ENCODE data around the gene GTF2F2. TPM values are rescaled to one million over a fixed set of nuclear protein-coding genes. Genes with fewer than 3 reads are reported as not detected.

Gene GTF2F2
- total RNA-seq, 1 experiment from 2014 or later = 33.8 TPM

DNA sequence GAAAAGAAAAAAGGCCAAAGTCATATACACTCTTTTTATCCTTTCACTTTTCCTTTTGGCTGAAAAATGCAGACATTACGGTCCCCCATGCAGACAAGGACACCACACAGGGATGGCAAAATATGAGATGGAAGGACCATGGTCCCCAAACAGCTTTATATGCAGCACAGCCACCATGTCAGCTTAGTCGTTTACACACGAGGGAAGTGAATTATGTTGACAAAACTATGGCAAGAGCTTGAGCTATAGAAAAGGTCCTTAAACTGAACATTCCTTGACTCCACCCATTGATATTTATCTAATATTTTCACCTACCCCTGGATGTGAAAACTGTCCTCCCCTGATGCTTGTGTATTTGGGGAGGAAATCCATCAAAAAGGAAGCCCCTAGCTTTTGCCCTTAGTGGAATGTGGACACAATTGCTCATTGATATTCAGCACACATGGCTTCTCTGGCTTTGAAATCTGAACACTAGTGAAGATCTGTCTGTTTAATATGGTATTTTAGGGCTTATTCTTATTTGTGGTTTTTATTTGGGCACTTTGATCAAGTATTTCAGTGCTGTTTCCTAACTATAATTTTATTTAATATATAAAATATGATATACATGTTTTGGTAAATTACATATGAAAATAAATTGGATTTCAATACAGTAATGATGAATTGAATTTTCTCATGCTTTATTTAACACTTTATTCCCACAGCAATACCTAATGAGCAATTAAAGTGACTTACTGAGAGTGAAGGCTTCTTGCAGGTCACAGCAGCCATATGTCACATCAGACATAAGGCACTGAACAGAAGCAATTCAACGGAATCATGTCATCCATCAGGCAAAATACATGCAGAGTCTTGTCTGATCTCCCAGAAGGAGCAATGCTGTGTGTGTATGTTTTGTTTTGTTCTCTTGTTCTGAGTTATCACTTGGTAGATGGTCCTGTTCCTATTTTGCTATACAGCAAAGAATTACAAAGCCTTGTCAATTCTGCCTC is 6.8 kb upstream of the GTF2F2 start:
- peaks cover 6% of the 10 kb centered on the region for H3K27me3 Mint-ChIP-seq (ENCODE audit: low read depth)
- ATAC-seq = no peak
- no peak overlapping the region for H3K27ac Mint-ChIP-seq
- POLR2A ChIA-PET = no interaction called here
- CTCF ChIA-PET = interaction anchor here (0.9 kb wide), 1 partner anchor 80 kb away, joined by 4 read pairs; no protein-coding TSS in a partner anchor
- TF ChIP-seq SOX15 (CRISPR knock-in tag; IDR thresholded peaks at IDR 0.05) (no peak), JUN (CRISPR knock-in tag; IDR thresholded peaks at IDR 0.05) (no peak), RORB (CRISPR knock-in tag; IDR thresholded peaks at IDR 0.05) (no peak)
- DNase-seq (ENCODE audit: low spot score) = no peak
- peaks cover 8% of the 10 kb centered on the region for H3K4me1 Mint-ChIP-seq
- no peak overlapping the region for H3K4me3 Mint-ChIP-seq
- H3K9me3 Mint-ChIP-seq = no peaks in the 10 kb centered on the region
- no peaks in the 10 kb centered on the region for H3K36me3 Mint-ChIP-seq

DNA sequence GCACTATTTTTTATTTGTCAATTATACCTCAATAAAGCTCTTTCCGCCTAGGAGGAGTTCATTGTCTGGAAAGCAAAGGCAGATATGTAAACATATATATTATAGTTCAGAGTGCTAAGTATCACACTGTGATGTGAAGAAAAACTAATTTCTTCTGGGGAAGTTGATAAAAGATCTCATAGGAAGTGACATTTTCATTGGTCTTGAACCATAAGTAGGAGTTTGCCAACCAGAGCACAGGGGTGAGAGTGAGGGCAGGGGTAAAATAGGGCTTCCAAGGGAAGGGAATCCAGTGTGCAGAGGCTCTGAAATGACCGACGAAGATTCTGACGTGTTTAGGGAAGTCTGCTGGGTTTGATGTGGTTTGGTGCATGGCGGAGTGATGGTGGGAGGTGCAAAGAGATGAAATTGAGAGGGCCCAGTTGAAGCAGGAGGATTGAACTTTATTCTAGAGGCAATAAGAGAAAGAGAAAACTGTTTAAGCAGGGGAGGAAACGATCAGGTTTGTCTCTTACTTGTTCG is 780 bp upstream of the GTF2F2 start:
- Mint-ChIP-seq H3K9me3 (no peaks in the 10 kb centered on the region), H3K27me3 (ENCODE audit: low read depth) (no peaks in the 10 kb centered on the region; the same call in 1 of the 2 replicates), H3K4me1 (no peaks in the 10 kb centered on the region), H3K36me3 (no peaks in the 10 kb centered on the region), H3K27ac (no peak overlapping the region), H3K4me3 (no peak overlapping the region)
- ATAC-seq (peak; percentile 7), DNase-seq (ENCODE audit: low spot score) (no peak)
- ChIA-PET CTCF (interaction anchor here (0.7 to 0.9 kb wide), 2 partner anchors 11 to 162 kb away, joined by 3 read pairs; no protein-coding TSS in a partner anchor), POLR2A (interaction anchor here (0.8 to 1.4 kb wide), 2 partner anchors 11 to 174 kb away, joined by 3 to 6 read pairs; no protein-coding TSS in a partner anchor)
- TF ChIP-seq, protein P1, sequence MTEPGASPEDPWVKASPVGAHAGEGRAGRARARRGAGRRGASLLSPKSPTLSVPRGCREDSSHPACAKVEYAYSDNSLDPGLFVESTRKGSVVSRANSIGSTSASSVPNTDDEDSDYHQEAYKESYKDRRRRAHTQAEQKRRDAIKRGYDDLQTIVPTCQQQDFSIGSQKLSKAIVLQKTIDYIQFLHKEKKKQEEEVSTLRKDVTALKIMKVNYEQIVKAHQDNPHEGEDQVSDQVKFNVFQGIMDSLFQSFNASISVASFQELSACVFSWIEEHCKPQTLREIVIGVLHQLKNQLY (CRISPR knock-in tag; IDR thresholded peaks at IDR 0.05) = no peak
- TF ChIP-seq ATF1 (CRISPR knock-in tag; IDR thresholded peaks at IDR 0.05) (no peak), ZNF396 (CRISPR knock-in tag; IDR thresholded peaks at IDR 0.05; ENCODE audit: borderline replicate concordance) (no peak), GTF2I (CRISPR knock-in tag; conservative IDR thresholded peaks at IDR 0.05) (no peak), MAX (CRISPR knock-in tag; IDR thresholded peaks at IDR 0.05) (no peak), HMGXB4 (CRISPR knock-in tag; IDR thresholded peaks at IDR 0.05) (no peak), OVOL2 (CRISPR knock-in tag; IDR thresholded peaks at IDR 0.05; ENCODE audit: borderline replicate concordance) (no peak), ZBTB21 (CRISPR knock-in tag; IDR thresholded peaks at IDR 0.05; ENCODE audit: borderline replicate concordance) (no peak), NR1H2 (CRISPR knock-in tag; IDR thresholded peaks at IDR 0.05) (no peak)

DNA sequence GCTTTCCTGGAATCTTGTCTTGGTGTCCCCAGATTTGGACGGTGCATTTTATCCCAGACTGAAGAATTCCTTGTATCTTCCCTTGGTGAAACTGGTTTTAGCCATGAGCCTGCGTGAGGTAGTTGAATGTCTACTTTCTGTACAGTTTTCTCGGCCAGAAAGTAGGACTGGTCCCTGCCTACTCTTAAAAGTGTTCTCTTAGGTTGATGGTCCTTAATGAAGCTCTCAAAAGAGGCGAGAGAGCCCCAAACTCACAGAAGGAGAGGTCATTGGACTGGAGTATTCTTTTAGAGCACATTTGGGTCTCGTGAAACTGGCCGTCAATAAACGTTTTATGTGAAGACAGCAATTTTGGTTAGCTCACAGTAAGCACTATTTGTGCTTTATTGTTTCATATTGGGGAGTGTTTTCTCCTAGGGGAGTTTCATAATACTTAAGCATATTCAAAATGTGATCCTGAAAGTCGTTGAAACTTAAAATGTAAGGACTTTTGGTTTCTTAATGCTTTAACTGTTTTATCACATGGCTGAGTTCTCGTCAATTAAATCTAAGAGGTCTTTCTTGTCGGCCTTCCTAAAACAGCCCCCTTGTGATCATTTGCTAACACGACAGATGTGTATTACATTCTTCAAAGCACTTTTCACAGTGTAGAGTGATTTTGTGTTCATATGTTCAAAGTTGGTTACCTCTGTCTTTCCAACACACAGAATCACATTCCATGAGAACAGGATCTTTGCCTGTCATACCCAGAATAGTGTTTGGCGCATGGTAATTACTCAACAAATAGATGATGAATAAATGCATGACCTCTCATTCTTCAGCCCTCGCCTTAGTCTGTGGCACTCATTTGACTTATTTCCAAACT is 889 bp downstream of the GTF2F2 start:
- Mint-ChIP-seq H3K27ac (no peak overlapping the region), H3K36me3 (no peaks in the 10 kb centered on the region), H3K27me3 (ENCODE audit: low read depth) (no peaks in the 10 kb centered on the region; the same call in 1 of the 2 replicates), H3K4me3 (no peak overlapping the region), H3K4me1 (peaks cover 6% of the 10 kb centered on the region), H3K9me3 (no peaks in the 10 kb centered on the region)
- ATAC-seq (no peak), DNase-seq (ENCODE audit: low spot score) (no peak)
- CTCF ChIA-PET = interaction anchor here (0.8 to 1.2 kb wide), 2 partner anchors 75 to 160 kb away, joined by 3 read pairs; no protein-coding TSS in a partner anchor
- TF ChIP-seq, protein P2, sequence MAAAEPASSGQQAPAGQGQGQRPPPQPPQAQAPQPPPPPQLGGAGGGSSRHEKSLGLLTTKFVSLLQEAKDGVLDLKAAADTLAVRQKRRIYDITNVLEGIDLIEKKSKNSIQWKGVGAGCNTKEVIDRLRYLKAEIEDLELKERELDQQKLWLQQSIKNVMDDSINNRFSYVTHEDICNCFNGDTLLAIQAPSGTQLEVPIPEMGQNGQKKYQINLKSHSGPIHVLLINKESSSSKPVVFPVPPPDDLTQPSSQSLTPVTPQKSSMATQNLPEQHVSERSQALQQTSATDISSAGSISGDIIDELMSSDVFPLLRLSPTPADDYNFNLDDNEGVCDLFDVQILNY (CRISPR knock-in tag; IDR thresholded peaks at IDR 0.05) = no peak
- TF ChIP-seq MXD4 (CRISPR knock-in tag; IDR thresholded peaks at IDR 0.05; ENCODE audit: borderline replicate concordance) (no peak), RELA (CRISPR knock-in tag; IDR thresholded peaks at IDR 0.05; ENCODE audit: borderline replicate concordance) (no peak), NFYB (CRISPR knock-in tag; conservative IDR thresholded peaks at IDR 0.05; ENCODE audit: low read depth) (no peak), ZBTB43 (CRISPR knock-in tag; IDR thresholded peaks at IDR 0.05) (no peak), TEAD1 (CRISPR knock-in tag; IDR thresholded peaks at IDR 0.05) (no peak), ZNF263 (CRISPR knock-in tag; IDR thresholded peaks at IDR 0.05; ENCODE audit: low read depth) (no peak), NFE2L1 (CRISPR knock-in tag; IDR thresholded peaks at IDR 0.05) (no peak), ZNF425 (CRISPR knock-in tag; conservative IDR thresholded peaks at IDR 0.05) (no peak)
- POLR2A ChIA-PET = interaction anchor here (1.4 kb wide), 1 partner anchor 12 kb away, joined by 6 read pairs; no protein-coding TSS in a partner anchor

Data from WTC11 (cell line).